IPS-11a (cell line): ENCODE data around the gene LRRN2.

Experiments used
- H3K4me3 ChIP-seq: one replicate; pipeline ENCODE4 v1.5.1; 2013; ENCODE audit warnings: low read depth, low read length, control low read depth

Gene LRRN2

DNA sequence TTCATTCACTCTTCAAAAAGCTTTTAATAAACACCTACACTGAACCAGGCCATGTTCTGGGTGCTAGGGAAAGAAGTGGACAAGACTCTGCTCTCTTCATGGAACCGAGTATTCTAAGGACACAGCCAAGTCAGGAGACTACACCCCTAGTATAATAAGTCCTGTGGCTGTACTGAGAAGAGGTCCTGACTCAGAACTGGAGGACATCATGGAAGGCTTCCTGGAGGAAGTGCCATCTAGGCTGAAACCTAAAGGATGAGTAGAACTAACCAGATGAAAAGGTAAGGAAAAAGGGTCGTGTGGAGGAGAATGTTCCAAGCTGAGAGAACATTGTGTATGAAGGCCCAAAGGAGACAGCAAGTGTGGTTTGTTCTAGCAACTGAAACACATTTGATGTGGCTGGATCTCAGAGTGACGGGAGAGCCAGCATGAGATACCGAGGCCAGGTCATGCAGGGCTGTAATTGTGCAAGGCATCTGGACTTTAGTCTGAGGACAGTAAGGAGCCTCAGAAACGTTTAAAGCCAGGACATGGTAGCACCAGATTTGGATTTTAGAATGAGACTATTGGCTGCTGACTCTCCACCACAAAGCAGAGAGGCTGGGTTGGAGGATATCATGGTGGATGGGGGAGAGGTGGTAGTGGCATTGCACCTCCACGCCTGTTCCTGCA is 82.5 kb downstream of the LRRN2 start:
- H3K4me3 ChIP-seq, result no peak overlapping the region

DNA sequence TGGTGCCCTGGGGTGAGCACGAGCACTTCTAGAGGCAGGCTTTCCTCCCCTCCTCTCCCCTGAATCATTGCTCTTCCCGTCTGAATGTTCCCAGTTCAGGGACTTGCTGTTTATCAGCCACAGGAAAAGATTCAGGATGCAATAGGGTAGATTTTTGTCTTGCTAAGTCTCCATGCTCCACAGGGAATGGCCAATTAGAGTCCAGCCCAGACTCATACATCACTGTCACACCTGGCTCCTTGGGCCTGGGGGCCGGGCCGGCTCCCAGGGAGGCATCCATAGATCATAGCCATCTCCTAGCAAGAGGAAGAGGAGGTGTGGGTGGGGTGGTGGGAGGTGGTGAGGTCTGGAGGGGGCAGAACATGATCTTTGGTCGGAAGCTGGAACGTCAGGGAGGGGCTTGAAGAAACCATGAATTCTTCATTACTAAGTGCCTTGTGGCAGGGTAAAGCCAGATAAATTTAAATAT is 83.4 kb downstream of the LRRN2 start:
- no peak overlapping the region for H3K4me3 ChIP-seq

GRCh38 chr1:204600968-204601367 is 84.6 kb downstream of the LRRN2 start:
- H3K4me3 ChIP-seq, result no peak overlapping the region

DNA sequence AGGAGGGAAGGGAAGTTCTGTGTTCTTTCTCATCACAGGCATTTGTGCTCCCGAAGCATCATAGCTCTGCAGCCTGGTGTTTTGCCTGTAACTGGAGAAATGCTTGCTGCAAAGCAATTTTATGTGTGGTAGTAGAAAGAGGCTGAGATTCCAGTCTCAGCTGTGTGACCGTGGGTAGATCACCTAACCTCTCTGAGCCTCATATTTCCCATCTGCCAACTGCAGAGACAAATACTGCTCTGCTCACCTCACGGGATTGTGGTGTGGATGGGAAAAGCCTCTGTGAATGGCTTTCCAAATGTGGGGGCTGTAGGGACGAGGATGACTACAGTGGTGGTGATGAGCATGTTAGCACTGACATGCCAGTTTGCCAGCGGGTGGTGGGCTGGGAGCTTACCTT is 85.3 kb downstream of the LRRN2 start:
- no peak overlapping the region for H3K4me3 ChIP-seq

- H3K4me3 ChIP-seq, result no peak overlapping the region
Measured at GRCh38 chr1:204599596-204599995, 85.9 kb downstream of the LRRN2 start.

GRCh38 chr1:204599098-204599497 is 86.4 kb downstream of the LRRN2 start:
- H3K4me3 ChIP-seq, result no peak overlapping the region

- H3K4me3 ChIP-seq, result no peak overlapping the region
Measured at GRCh38 chr1:204598319-204598969, 87.1 kb downstream of the LRRN2 start.

GRCh38 chr1:204592246-204592948 is 93.1 kb downstream of the LRRN2 start:
- H3K4me3 ChIP-seq, result no peak overlapping the region

GRCh38 chr1:204591473-204592090 is 94.0 kb downstream of the LRRN2 start:
- no peak overlapping the region for H3K4me3 ChIP-seq

- H3K4me3 ChIP-seq, result no peak overlapping the region
Measured at GRCh38 chr1:204589409-204590038, 96.0 kb downstream of the LRRN2 start.

- H3K4me3 ChIP-seq, result no peak overlapping the region
Measured at GRCh38 chr1:204588826-204589225, 96.7 kb downstream of the LRRN2 start.

- no peak overlapping the region for H3K4me3 ChIP-seq
Measured at GRCh38 chr1:204587621-204588020, 97.9 kb downstream of the LRRN2 start.

DNA sequence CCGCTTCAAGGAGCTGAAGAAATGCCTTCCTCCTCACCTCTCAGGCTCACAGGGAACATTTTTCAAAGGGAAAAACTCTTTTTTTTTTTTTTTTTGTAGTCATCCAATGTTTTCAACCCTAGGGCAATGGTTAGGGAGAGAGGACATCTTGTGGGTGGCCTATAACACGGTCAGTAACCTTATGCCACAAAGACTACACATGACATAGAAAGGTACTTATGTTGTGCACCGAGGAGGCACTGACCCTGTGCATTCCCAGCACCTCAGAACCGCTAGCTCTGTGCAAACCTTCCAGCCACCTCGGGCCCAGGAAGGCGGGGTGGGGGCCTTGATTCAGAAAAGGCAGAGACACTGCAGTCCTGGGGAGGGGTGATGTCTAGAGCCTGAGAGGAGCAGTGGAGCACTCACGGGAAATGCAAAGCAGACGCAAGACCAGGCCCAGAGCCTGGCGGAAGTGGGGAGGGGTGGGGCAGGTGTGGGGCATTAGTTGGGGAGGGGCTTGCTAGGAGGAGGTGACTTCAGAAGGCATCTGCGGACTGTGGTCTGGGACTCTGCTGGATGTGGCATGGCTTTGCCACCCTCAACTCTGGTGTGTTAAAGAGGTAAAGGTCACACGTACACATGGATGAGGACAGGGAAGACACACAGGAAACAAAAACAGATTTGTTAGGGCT is 100.7 kb downstream of the LRRN2 start:
- H3K4me3 ChIP-seq, result no peak overlapping the region

DNA sequence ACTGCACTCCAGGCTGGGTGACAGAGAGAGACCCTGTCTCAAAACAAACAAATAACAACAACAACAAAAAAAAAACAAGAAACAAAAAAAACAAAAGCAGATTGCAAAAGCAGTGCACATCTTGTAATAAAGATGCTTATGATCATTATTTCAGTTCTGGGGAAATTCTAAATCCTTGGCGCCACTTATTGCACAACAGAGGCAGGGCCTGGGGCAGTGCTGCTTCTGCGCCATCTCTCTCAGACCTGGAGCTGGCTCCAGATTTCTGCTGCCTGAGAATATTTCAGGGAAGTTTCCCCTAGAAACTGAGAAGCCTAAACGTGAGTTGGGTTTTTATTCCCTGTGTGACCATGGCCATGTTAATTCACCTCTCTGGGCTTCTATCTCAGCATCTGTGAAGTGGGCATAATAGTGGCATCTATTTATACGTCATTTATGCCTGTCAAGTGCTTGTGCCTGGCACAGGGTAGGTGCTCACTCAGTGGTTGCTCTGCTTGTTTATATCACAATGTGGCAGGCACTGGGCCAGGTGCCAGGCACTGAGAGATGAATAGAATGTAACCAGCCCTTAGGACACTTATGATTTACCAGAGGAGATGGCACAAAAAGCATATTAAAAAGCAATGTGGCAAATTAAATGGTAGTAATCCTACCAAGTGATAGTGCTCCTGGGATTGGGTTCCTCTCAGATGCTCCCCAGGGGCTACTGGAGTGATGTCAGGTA is 101.5 kb downstream of the LRRN2 start:
- no peak overlapping the region for H3K4me3 ChIP-seq

GRCh38 chr1:204581759-204582158 is 103.8 kb downstream of the LRRN2 start:
- no peak overlapping the region for H3K4me3 ChIP-seq

DNA sequence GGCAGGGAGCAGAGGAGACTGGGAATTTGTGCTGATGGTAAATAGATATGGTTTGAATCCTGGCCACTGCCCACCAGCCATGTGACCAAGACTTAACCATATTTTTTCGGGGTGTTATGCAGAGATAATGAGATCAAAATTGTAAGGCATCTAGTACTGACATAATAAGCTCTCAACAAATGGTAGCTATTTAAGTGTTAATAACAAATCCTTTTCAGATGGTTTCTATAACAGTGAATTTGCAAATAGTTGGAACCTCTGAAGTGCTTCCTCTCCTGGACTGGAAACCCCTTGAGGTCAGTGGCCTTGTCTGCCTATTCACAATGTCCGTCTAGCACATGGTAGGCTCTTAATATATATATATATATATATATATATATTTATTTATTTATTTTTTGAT is 104.7 kb downstream of the LRRN2 start:
- H3K4me3 ChIP-seq, result no peak overlapping the region

DNA sequence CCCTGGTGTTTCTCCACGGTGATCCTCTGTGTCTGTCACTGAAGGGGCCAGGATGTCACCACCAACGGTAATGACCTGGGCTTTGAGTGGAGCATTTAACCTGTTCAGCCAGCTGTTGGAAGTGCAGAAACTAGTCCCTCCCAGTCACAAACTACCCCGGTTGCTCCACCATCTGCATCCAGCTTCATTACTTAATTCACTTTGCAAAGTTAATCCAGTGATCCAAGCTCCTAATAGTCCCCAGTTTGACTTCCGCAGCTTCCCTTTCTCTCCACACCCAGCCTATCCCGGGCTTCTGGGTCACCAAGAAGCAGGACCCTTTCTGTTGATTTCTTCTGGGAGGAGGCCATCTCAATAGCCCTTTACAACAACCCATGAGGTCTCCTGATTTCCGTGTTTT is 105.9 kb downstream of the LRRN2 start:
- no peak overlapping the region for H3K4me3 ChIP-seq

- no peak overlapping the region for H3K4me3 ChIP-seq
Measured at GRCh38 chr1:204578867-204579664, 106.5 kb downstream of the LRRN2 start.

- no peak overlapping the region for H3K4me3 ChIP-seq
Measured at GRCh38 chr1:204577794-204578478, 107.6 kb downstream of the LRRN2 start.
